ENCODE results near the gene ENTPD3. TPM values are rescaled to one million over a fixed set of nuclear protein-coding genes. Genes with fewer than 3 reads are reported as not detected.

ENTPD3 gene
- total RNA-seq, 1 donor from 2014 or later = 0.29 TPM

DNA sequence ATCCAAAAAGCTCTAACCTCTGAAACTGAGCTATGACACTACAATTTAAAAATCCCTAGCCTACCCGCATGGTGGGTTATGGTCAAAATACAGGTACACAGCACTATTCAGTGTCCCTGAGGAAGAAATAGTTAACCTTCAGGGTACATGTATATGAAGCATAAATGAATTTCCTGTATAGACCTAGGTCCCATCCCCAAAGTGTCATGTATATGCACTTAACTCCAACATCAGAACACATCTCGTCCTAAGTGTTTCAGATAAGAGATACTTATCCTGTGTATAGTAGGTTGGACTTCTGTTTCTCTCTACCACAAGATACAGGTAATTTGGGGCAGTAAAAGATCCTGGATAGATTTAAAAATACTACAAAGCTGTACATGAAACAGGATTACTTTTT, 76.6 kb downstream of the ENTPD3 start:
- Histone ChIP-seq H3K4me3 (ENCODE audit: low read depth, low read length) (no peak overlapping the region), H3K36me3 (ENCODE audit: control insufficient read depth, insufficient read depth, low read length) (peaks cover 1% of the 10 kb centered on the region), H3K27me3 (ENCODE audit: control insufficient read depth, insufficient read depth, low read length) (no peaks in the 10 kb centered on the region)
- DNase-seq (ENCODE audit: low read depth) = no peak
- TF ChIP-seq CTCF (IDR thresholded peaks at IDR 0.05; ENCODE audit: insufficient read depth, low read length, poor library complexity, severe bottlenecking) = no peak

GRCh38 chr3:40464339-40465110, 77.5 kb downstream of the ENTPD3 start:
- no peak for TF ChIP-seq CTCF (IDR thresholded peaks at IDR 0.05; ENCODE audit: insufficient read depth, low read length, poor library complexity, severe bottlenecking)
- no peaks in the 10 kb centered on the region for H3K27me3 ChIP-seq (ENCODE audit: control insufficient read depth, insufficient read depth, low read length)
- no peak for DNase-seq (ENCODE audit: low read depth)
- peaks cover 1% of the 10 kb centered on the region for H3K36me3 ChIP-seq (ENCODE audit: control insufficient read depth, insufficient read depth, low read length)
- H3K4me3 ChIP-seq (ENCODE audit: low read depth, low read length) = no peak overlapping the region

DNA sequence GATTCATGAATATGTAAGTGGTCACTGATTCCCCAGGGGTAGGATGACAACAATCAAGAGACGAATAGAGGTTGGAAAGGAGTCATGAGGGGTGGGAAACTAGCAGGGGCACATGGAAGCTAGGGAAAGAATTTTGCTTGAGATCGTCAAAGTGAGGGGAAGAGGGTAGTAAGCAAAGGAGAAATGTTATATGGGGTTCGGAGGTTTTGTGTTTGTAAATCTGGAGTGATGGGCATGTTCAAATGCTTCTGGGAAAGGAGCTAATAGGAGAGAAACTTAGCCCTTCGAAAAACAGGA, 78.1 kb downstream of the ENTPD3 start:
- Histone ChIP-seq H3K4me3 (ENCODE audit: low read depth, low read length) (no peak overlapping the region), H3K27me3 (ENCODE audit: control insufficient read depth, insufficient read depth, low read length) (no peaks in the 10 kb centered on the region), H3K36me3 (ENCODE audit: control insufficient read depth, insufficient read depth, low read length) (peaks cover 1% of the 10 kb centered on the region)
- TF ChIP-seq CTCF (IDR thresholded peaks at IDR 0.05; ENCODE audit: insufficient read depth, low read length, poor library complexity, severe bottlenecking) = no peak
- no peak for DNase-seq (ENCODE audit: low read depth)

DNA sequence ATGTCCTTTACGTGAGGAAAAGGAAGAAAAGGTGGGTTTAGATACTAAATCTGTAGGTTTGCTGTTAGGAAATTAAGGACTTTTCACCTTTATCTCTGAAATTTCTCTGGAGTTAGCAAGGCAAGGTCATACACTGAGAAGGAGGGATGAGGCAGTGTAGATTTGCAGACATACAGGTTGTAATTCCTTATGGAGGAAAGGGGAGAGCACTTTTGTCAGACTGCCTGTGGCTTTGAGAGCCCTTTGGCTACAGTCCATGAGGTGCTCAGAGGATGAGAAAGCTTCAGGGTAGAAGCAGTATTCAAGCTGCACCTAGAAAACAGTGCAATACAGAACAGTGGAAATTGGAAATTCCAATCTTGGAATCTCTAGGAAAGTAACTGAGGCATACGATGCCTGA, 78.5 kb downstream of the ENTPD3 start:
- DNase-seq (ENCODE audit: low read depth) = no peak
- TF ChIP-seq CTCF (IDR thresholded peaks at IDR 0.05; ENCODE audit: insufficient read depth, low read length, poor library complexity, severe bottlenecking) = no peak
- no peaks in the 10 kb centered on the region for H3K27me3 ChIP-seq (ENCODE audit: control insufficient read depth, insufficient read depth, low read length)
- H3K4me3 ChIP-seq (ENCODE audit: low read depth, low read length) = no peak overlapping the region
- peaks cover 1% of the 10 kb centered on the region for H3K36me3 ChIP-seq (ENCODE audit: control insufficient read depth, insufficient read depth, low read length)

- Histone ChIP-seq H3K27me3 (ENCODE audit: control insufficient read depth, insufficient read depth, low read length) (no peaks in the 10 kb centered on the region), H3K36me3 (ENCODE audit: control insufficient read depth, insufficient read depth, low read length) (peaks cover 1% of the 10 kb centered on the region), H3K4me3 (ENCODE audit: low read depth, low read length) (no peak overlapping the region)
- DNase-seq (ENCODE audit: low read depth) = no peak
- TF ChIP-seq CTCF (IDR thresholded peaks at IDR 0.05; ENCODE audit: insufficient read depth, low read length, poor library complexity, severe bottlenecking) = no peak
Observed at GRCh38 chr3:40468018-40468417, 81.0 kb downstream of the ENTPD3 start.

DNA sequence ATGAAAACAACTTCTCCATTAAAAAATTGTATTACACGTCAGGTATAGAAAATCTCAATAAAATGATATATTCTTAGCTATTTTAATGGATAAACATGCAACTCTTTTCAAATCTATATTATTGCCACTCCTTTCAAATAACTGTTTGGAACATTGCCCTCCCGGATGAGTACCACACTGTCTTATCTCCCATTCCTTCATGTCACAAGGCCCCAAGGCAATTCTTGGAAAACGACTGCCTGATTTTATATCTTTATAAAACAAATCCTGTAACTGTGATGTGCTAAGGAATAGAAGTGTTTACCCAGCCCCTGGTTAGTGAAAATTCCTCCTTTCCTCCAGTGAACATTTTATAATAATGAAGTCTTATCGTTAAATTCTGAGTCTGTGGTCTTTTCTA, 83.7 kb downstream of the ENTPD3 start:
- TF ChIP-seq CTCF (IDR thresholded peaks at IDR 0.05; ENCODE audit: insufficient read depth, low read length, poor library complexity, severe bottlenecking) = no peak
- DNase-seq (ENCODE audit: low read depth) = no peak
- Histone ChIP-seq H3K27me3 (ENCODE audit: control insufficient read depth, insufficient read depth, low read length) (no peaks in the 10 kb centered on the region), H3K36me3 (ENCODE audit: control insufficient read depth, insufficient read depth, low read length) (no peaks in the 10 kb centered on the region), H3K4me3 (ENCODE audit: low read depth, low read length) (no peak overlapping the region)

Measured in kidney epithelial cell (primary cell).